Trophoblast cell (in vitro differentiated cells and primary cell): Measurements from ENCODE around the gene ARHGAP42.

Experiments used
- DNase-seq, 2 donors: peaks; one replicate each; pipeline ENCODE4 v3.0.0-alpha.2; 2016
- H2AFZ ChIP-seq: 2 replicates; pipeline ENCODE4 v1.6.1; 2013; ENCODE audit warnings: low read length, moderate library complexity, mild to moderate bottlenecking; ENCODE audit not compliant: insufficient read depth, poor library complexity
- H2AK5ac ChIP-seq: 2 replicates; pipeline ENCODE4 v1.6.1; 2013; ENCODE audit warnings: mild to moderate bottlenecking, low read length
- H2BK120ac ChIP-seq: 2 replicates; pipeline ENCODE4 v1.6.1; 2013; ENCODE audit warnings: low read length, mild to moderate bottlenecking, moderate library complexity; ENCODE audit not compliant: insufficient read depth, poor library complexity
- H2BK12ac ChIP-seq: 2 replicates; pipeline ENCODE4 v1.6.1; 2013; ENCODE audit warnings: mild to moderate bottlenecking, low read length, moderate library complexity
- H2BK5ac ChIP-seq: 2 replicates; pipeline ENCODE4 v1.6.1; 2013; ENCODE audit warnings: low read length, low read depth, moderate library complexity, mild to moderate bottlenecking; ENCODE audit not compliant: poor library complexity
- H3K14ac ChIP-seq: 2 replicates; pipeline ENCODE4 v1.6.1; 2013; ENCODE audit warnings: mild to moderate bottlenecking, low read length
- H3K18ac ChIP-seq: 2 replicates; pipeline ENCODE4 v1.6.1; 2013; ENCODE audit warnings: mild to moderate bottlenecking, low read length
- H3K23ac ChIP-seq: 2 replicates; pipeline ENCODE4 v1.6.1; 2013; ENCODE audit warnings: low read length
- H3K27ac ChIP-seq: 2 replicates; pipeline ENCODE4 v1.5.1; 2013; ENCODE audit warnings: low read depth, mild to moderate bottlenecking, inconsistent platforms, low read length, moderate library complexity
- H3K27me3 ChIP-seq: 2 replicates; pipeline ENCODE4 v1.6.1; 2013; ENCODE audit warnings: inconsistent platforms, mild to moderate bottlenecking, low read length, moderate library complexity; ENCODE audit not compliant: insufficient read depth
- H3K36me3 ChIP-seq, 2 experiments: 1 replicate in 1 of 2; 2 replicates in 1 of 2; pipeline ENCODE4 v1.6.1; 2013; ENCODE audit warnings: low read length in 2 of 2, mild to moderate bottlenecking in 2 of 2, moderate library complexity in 1 of 2; ENCODE audit not compliant: insufficient read depth in 2 of 2, control insufficient read depth in 1 of 2
- H3K4ac ChIP-seq: 2 replicates; pipeline ENCODE4 v1.6.1; 2013; ENCODE audit warnings: low read depth, mild to moderate bottlenecking, low read length, moderate library complexity
- H3K4me1 ChIP-seq, 2 experiments: 1 replicate in 1 of 2; 2 replicates in 1 of 2; pipeline ENCODE4 v1.6.1; 2013; ENCODE audit warnings: low read length in 2 of 2, mild to moderate bottlenecking in 2 of 2, moderate library complexity in 1 of 2; ENCODE audit not compliant: insufficient read depth in 2 of 2, control insufficient read depth in 1 of 2
- H3K4me2 ChIP-seq: 2 replicates; pipeline ENCODE4 v1.6.1; 2013; ENCODE audit warnings: inconsistent platforms, mild to moderate bottlenecking, low read length, moderate library complexity
- H3K4me3 ChIP-seq: 2 replicates; pipeline ENCODE4 v1.5.1; 2013; ENCODE audit warnings: mild to moderate bottlenecking, low read depth, low read length, inconsistent platforms
- H3K79me1 ChIP-seq: one replicate; pipeline ENCODE4 v1.6.1; 2013; ENCODE audit warnings: low read length
- H3K79me2 ChIP-seq: 2 replicates; pipeline ENCODE4 v1.6.1; 2013; ENCODE audit warnings: low read length, mild to moderate bottlenecking; ENCODE audit not compliant: control insufficient read depth, insufficient read depth, poor library complexity
- H3K9ac ChIP-seq: 2 replicates; pipeline ENCODE4 v1.6.1; 2013; ENCODE audit warnings: mild to moderate bottlenecking, low read length
- H3K9me3 ChIP-seq: 2 replicates; pipeline ENCODE4 v1.6.1; 2013; ENCODE audit warnings: low read depth, mild to moderate bottlenecking, control low read depth, inconsistent platforms, low read length; ENCODE audit not compliant: insufficient read depth
- H4K12ac ChIP-seq: 2 replicates; pipeline ENCODE4 v1.6.1; 2013; ENCODE audit warnings: low read depth, mild to moderate bottlenecking, low read length, moderate library complexity
- H4K8ac ChIP-seq: 2 replicates; pipeline ENCODE4 v1.6.1; 2013; ENCODE audit warnings: low read depth, mild to moderate bottlenecking, low read length, moderate library complexity
- H4K91ac ChIP-seq: one replicate; pipeline ENCODE4 v1.6.1; 2013; ENCODE audit warnings: low read depth, mild to moderate bottlenecking, low read length, moderate library complexity
- WGBS: extraction: QIAGEN DNeasy Blood & Tissue Kit; methylation state at CpG from one replicate; pipeline ENCODE4 v1.1.7; 2013; ENCODE audit warnings: missing lambda C conversion rate; ENCODE audit not compliant: insufficient read length, insufficient coverage; ENCODE audit errors: extremely low coverage; 5-methylcytosine and 5-hydroxymethylcytosine counted together

Gene ARHGAP42

GRCh38 chr11:100735949-100736675 is 49.0 kb downstream of the ARHGAP42 start:
- Histone ChIP-seq H4K12ac (no peak overlapping the region), H3K79me1 (no peaks in the 10 kb centered on the region), H3K9ac (no peak overlapping the region), H4K91ac (no peak overlapping the region), H3K18ac (no peak overlapping the region), H2BK120ac (no peak overlapping the region), H3K14ac (no peak overlapping the region), H3K27me3 (no peaks in the 10 kb centered on the region), H2BK12ac (no peak overlapping the region), H3K4me2 (no peak overlapping the region), H3K4ac (no peak overlapping the region), H4K8ac (no peak overlapping the region), H2AFZ (no peak overlapping the region), H2AK5ac (no peak overlapping the region), H3K36me3 (no peaks in the 10 kb centered on the region), H3K4me1 (peaks cover under 1 to 3% of the 10 kb centered on the region in 2 experiments), H3K27ac (no peak overlapping the region), H3K9me3 (no peaks in the 10 kb centered on the region), H3K23ac (no peak overlapping the region), H3K79me2 (no peaks in the 10 kb centered on the region), H2BK5ac (no peak overlapping the region), H3K4me3 (no peak overlapping the region)
- peak; percentile 73 to 91 for DNase-seq
- no CpG with 5 or more reads among the region's 5 CpGs for WGBS

- H2BK5ac ChIP-seq, result no peak overlapping the region
- peaks cover 3% of the 10 kb centered on the region in 2 experiments for H3K4me1 ChIP-seq
- H4K12ac ChIP-seq, result no peak overlapping the region
- H3K9me3 ChIP-seq, result no peaks in the 10 kb centered on the region
- no peak overlapping the region for H3K27ac ChIP-seq
- H3K36me3 ChIP-seq, result no peaks in the 10 kb centered on the region
- H3K4ac ChIP-seq, result no peak overlapping the region
- no peaks in the 10 kb centered on the region for H3K79me2 ChIP-seq
- no peak overlapping the region for H2AFZ ChIP-seq
- H4K91ac ChIP-seq, result no peak overlapping the region
- no peak overlapping the region for H3K4me3 ChIP-seq
- no peak overlapping the region for H3K23ac ChIP-seq
- WGBS, result no CpG with 5 or more reads among the region's 2 CpGs
- H3K4me2 ChIP-seq, result no peak overlapping the region
- no peak overlapping the region for H2BK12ac ChIP-seq
- H2AK5ac ChIP-seq, result no peak overlapping the region
- H3K18ac ChIP-seq, result no peak overlapping the region
- no peaks in the 10 kb centered on the region for H3K27me3 ChIP-seq
- no peak overlapping the region for H2BK120ac ChIP-seq
- no peak for DNase-seq
- no peaks in the 10 kb centered on the region for H3K79me1 ChIP-seq
- no peak overlapping the region for H4K8ac ChIP-seq
- H3K14ac ChIP-seq, result no peak overlapping the region
- H3K9ac ChIP-seq, result no peak overlapping the region
Observed at GRCh38 chr11:100738701-100739270, 51.7 kb downstream of the ARHGAP42 start.

GRCh38 chr11:100739666-100740065 is 52.6 kb downstream of the ARHGAP42 start:
- Histone ChIP-seq H3K4me2 (no peak overlapping the region), H3K14ac (no peak overlapping the region), H2BK120ac (no peak overlapping the region), H3K27ac (no peak overlapping the region), H4K91ac (no peak overlapping the region), H3K9me3 (no peaks in the 10 kb centered on the region), H3K4me3 (no peak overlapping the region), H3K4ac (no peak overlapping the region), H2AFZ (no peak overlapping the region), H4K12ac (no peak overlapping the region), H3K36me3 (no peaks in the 10 kb centered on the region), H3K23ac (no peak overlapping the region), H2AK5ac (no peak overlapping the region), H4K8ac (no peak overlapping the region), H2BK5ac (no peak overlapping the region), H3K4me1 (peaks cover 3% of the 10 kb centered on the region in 2 experiments), H3K79me1 (no peaks in the 10 kb centered on the region), H3K9ac (no peak overlapping the region), H3K27me3 (no peaks in the 10 kb centered on the region), H3K79me2 (no peaks in the 10 kb centered on the region), H2BK12ac (no peak overlapping the region), H3K18ac (no peak overlapping the region)
- DNase-seq, result peak; percentile 51 to 60
- 100% methylated on average over 1 of the region's 3 CpGs for WGBS

GRCh38 chr11:100740440-100740839 is 53.4 kb downstream of the ARHGAP42 start:
- Histone ChIP-seq H4K8ac (no peak overlapping the region), H3K4ac (no peak overlapping the region), H3K23ac (no peak overlapping the region), H3K79me1 (no peaks in the 10 kb centered on the region), H3K18ac (no peak overlapping the region), H4K12ac (no peak overlapping the region), H2BK12ac (no peak overlapping the region), H4K91ac (no peak overlapping the region), H3K4me1 (peaks cover 3% of the 10 kb centered on the region in 2 experiments), H3K14ac (no peak overlapping the region), H3K4me3 (no peak overlapping the region), H3K9me3 (no peaks in the 10 kb centered on the region), H3K27ac (no peak overlapping the region), H3K4me2 (no peak overlapping the region), H3K27me3 (no peaks in the 10 kb centered on the region), H2BK5ac (no peak overlapping the region), H3K9ac (no peak overlapping the region), H3K79me2 (no peaks in the 10 kb centered on the region), H2BK120ac (no peak overlapping the region), H2AFZ (no peak overlapping the region), H3K36me3 (no peaks in the 10 kb centered on the region), H2AK5ac (no peak overlapping the region)
- WGBS, result no CpG with 5 or more reads among the region's 2 CpGs
- no peak for DNase-seq
